Left forelimb (tissue), 1 donor: ENCODE measurements around the gene FZD10.

Experiments used
- DNase-seq: peaks from one replicate; pipeline ENCODE4 v3.0.0-alpha.2; 2018; ENCODE audit warnings: low spot score

The FZD10 gene

DNA sequence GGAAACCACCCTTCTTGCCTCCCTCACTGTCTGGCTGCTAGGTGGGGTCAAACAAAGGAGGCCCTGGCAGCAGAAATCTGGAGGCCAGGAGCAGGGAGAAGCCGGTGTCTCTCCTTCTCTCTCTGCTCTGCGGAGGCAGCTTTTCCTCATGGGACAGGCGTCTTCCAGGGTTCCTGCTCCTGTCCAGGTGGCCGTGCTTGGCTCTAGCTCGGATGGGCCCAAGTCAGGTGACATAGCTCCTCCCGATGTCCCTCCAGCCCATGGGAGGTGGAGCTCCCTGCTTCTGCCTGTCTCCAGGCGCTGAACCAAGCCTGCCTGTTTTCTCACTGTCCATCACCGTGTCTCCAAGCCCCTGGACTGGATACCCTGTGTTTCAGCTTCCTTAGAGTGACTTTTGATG is 30.5 kb upstream of the FZD10 start:
- no peak for DNase-seq

DNA sequence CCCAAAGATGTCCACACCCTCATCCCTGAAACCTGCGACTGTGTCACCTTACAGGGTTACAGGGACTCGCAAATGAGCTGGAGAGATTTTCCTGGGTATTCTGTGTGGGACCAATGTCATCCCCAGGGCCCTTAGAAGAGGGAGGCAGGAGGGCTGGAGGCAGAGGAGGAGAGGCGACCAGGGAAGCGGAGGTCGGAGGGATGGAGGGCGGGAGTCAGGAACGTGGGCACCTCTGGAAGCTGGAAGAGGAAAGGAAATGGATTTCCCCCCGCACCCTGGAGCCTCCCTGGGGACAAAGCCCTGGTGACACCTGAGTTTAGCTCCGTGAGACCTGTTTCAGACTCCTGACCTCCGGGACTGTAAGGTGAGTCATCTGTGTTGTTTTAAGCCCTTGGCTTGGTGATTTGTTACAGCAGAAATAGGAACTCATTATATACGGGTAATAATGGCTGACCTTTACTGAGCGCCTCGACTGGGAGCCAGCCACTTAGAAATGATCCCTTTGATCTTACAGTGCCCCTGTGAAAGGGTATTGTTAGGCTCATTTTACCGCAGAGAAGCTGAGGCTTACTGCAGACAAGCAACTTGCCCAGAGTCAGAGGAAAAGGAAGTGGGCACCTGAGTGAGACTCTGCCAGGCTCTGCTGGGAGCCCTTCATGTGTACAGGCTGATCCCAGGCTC is 29.3 kb upstream of the FZD10 start:
- DNase-seq = no peak

GRCh38 chr12:130133851-130134562 is 28.3 kb upstream of the FZD10 start:
- no peak for DNase-seq

GRCh38 chr12:130134563-130134915 is 27.7 kb upstream of the FZD10 start:
- DNase-seq = no peak

GRCh38 chr12:130136509-130137039 is 25.7 kb upstream of the FZD10 start:
- no peak for DNase-seq

GRCh38 chr12:130137040-130138018 is 24.9 kb upstream of the FZD10 start:
- DNase-seq = no peak

- no peak for DNase-seq
Observed at GRCh38 chr12:130138478-130138877, 23.8 kb upstream of the FZD10 start.

GRCh38 chr12:130139567-130140421 is 22.5 kb upstream of the FZD10 start:
- DNase-seq = no peak

- DNase-seq = no peak
Observed at GRCh38 chr12:130141105-130141504, 21.2 kb upstream of the FZD10 start.

DNA sequence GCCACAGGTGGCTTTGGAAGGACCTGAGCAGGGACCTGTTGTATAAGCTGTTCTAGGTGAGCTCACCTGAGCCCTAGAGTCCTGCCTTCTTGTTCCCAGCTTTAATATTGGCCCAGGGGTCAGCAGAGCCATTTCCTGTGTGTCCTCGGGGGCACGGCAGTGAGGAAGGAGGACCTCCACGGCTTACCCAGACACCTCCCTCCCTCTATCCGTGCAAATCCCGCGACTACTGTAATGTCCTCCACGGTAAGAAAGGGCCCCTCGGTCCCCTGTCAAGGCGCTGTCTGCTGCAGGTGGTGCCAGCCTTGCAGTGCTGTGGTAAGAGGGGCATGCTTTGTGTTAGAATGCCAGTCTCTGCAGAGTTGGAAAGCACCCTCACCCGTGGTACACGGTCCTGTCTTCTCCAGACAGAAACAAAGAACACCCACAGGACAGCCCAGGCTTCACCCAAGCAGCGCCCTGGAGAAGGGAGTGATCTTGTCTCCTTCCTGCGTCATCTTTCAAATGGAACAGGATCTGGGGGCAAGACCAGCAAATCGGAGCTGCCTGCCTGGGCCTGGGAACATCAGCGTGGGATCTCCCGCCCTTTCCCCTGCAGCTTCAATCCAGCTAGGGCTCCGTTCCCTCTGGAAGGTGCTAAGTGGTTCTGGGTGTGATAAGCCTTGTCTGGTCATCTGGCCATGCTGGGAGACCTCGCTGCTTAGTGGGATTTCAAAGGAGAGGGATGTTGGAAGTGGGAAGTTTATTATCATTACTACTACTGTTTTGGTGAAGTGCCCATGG is 20.2 kb upstream of the FZD10 start:
- DNase-seq = no peak

GRCh38 chr12:130142736-130143135 is 19.5 kb upstream of the FZD10 start:
- no peak for DNase-seq

DNA sequence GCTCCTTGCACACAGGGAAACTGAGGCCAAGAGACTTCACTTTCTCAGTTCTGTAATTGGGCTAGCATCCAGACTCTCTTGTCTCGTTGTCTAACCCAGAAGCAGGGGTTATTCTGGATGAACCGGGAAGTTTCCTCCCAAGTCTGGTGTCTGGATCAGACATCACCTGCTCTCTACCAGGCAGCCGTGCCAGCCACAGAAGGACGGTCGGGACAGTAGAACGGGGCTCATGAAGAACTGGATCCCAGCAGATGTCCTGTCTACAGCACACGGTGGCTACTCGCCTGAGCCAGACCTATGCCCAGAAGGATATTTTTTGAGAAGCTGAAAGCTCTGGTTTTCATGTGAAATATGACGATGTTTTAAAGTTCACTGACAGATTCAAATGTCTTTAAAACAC is 19.1 kb upstream of the FZD10 start:
- no peak for DNase-seq

GRCh38 chr12:130144256-130144655 is 18.0 kb upstream of the FZD10 start:
- no peak for DNase-seq

DNA sequence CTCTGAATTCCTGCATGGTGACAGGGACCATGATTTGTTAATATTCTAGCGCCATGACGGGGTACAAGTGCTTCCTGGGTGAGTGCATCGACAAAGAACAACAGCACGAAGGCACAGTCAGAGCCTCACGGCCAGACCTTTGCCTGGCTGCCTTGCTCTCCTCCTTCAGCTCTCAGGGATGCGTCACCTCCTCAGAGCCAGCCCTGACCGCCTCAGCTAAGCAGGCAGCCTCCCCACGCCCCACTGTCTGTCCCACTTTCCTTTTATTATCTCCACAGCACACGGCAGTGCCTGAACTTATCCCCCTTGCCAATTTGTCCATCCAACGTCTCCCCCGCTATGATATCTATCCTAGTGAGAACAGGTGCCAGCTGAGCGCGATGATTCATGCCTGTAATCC is 16.5 kb upstream of the FZD10 start:
- DNase-seq = no peak

GRCh38 chr12:130146176-130146931 is 15.9 kb upstream of the FZD10 start:
- no peak for DNase-seq

GRCh38 chr12:130147875-130148596 is 14.2 kb upstream of the FZD10 start:
- no peak for DNase-seq

GRCh38 chr12:130151846-130152245 is 10.4 kb upstream of the FZD10 start:
- DNase-seq = no peak

GRCh38 chr12:130152386-130152785 is 9.9 kb upstream of the FZD10 start:
- DNase-seq = no peak

DNA sequence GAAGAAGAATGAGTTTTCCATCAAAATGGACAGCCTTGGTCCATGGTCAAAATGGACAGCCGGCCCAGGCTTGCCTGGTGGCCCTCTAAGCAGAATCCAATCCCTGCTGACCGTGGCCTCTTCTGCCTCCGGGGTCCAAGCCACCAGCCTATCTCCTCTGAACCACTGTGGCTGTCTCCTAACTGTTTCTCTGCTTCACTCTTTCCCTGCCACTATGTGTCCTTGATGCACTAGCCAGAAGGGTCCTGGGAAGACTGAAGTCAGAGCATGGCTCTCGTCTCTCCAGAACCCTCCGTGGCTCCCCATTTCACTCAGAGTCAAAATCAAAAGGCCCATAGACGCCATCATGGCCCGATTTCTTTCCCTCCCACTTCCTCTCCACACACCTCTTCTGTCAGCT is 8.5 kb upstream of the FZD10 start:
- DNase-seq = no peak
